Measurements from ENCODE around the gene SIM2. TPM values are rescaled to one million over a fixed set of nuclear protein-coding genes. Genes with fewer than 3 reads are reported as not detected.
A peak's percentile ranks its signal among the peaks of the same experiment; 100 is the strongest.

Gene SIM2
- total RNA-seq, 3 donors from 2014 or later (not counting 1 experiment from before 2014, with no cell fraction given): not detected

- Histone ChIP-seq H3K4me1 (ENCODE audit: control insufficient read depth, insufficient read depth, low read length) (no peaks in the 10 kb centered on the region), H3K4me3 (ENCODE audit: low read length) (no peak overlapping the region), H3K27ac (ENCODE audit: low read length) (no peak overlapping the region), H3K36me3 (ENCODE audit: control insufficient read depth, insufficient read depth, low read length) (no peaks in the 10 kb centered on the region), H3K9me3 (ENCODE audit: control insufficient read depth, insufficient read depth, low read length) (no peaks in the 10 kb centered on the region), H3K27me3 (ENCODE audit: control insufficient read depth, insufficient read depth, low read length) (peaks cover 5% of the 10 kb centered on the region)
- ATAC-seq (no peak), DNase-seq (no peak)
- no peaks in the 10 kb centered on the region for H3K9me3 Mint-ChIP-seq
- H3K27ac Mint-ChIP-seq: no peak overlapping the region
- no peaks in the 10 kb centered on the region for H3K4me1 Mint-ChIP-seq
- no peak overlapping the region for H3K4me3 Mint-ChIP-seq
- no peaks in the 10 kb centered on the region for H3K36me3 Mint-ChIP-seq
- 33% methylated on average over 6 of the region's 11 CpGs for WGBS (ENCODE audit: insufficient coverage)
- H3K27me3 Mint-ChIP-seq (ENCODE audit: low read depth in 2 of 2): peaks cover 16 to 18% of the 10 kb centered on the region in 2 donors
- TF ChIP-seq CTCF (IDR thresholded peaks at IDR 0.05): no peak
- intact Hi-C loops (cut with micrococcal nuclease): no loop called here
Measured at GRCh38 chr21:36661511-36662309, 37.2 kb upstream of the SIM2 start.

GRCh38 chr21:36663033-36663855 lies 35.7 kb upstream of the SIM2 start:
- H3K27ac Mint-ChIP-seq: no peak overlapping the region
- H3K4me3 ChIP-seq (ENCODE audit: low read length): no peak overlapping the region
- H3K36me3 ChIP-seq (ENCODE audit: control insufficient read depth, insufficient read depth, low read length): no peaks in the 10 kb centered on the region
- no peaks in the 10 kb centered on the region for H3K9me3 ChIP-seq (ENCODE audit: control insufficient read depth, insufficient read depth, low read length)
- H3K27ac ChIP-seq (ENCODE audit: low read length): no peak overlapping the region
- intact Hi-C loops (cut with micrococcal nuclease): no loop called here
- no peak for ATAC-seq
- DNase-seq: no peak
- peaks cover 5% of the 10 kb centered on the region for H3K27me3 ChIP-seq (ENCODE audit: control insufficient read depth, insufficient read depth, low read length)
- peaks cover 18 to 30% of the 10 kb centered on the region in 2 donors for H3K27me3 Mint-ChIP-seq (ENCODE audit: low read depth in 2 of 2)
- no peaks in the 10 kb centered on the region for H3K4me1 Mint-ChIP-seq
- no peak overlapping the region for H3K4me3 Mint-ChIP-seq
- no peaks in the 10 kb centered on the region for H3K36me3 Mint-ChIP-seq
- H3K9me3 Mint-ChIP-seq: no peaks in the 10 kb centered on the region
- no peak for TF ChIP-seq CTCF (IDR thresholded peaks at IDR 0.05)
- H3K4me1 ChIP-seq (ENCODE audit: control insufficient read depth, insufficient read depth, low read length): no peaks in the 10 kb centered on the region
- WGBS (ENCODE audit: insufficient coverage): 62% methylated on average over 18 of the region's 18 CpGs

- intact Hi-C loops (cut with micrococcal nuclease): no loop called here
- H3K27me3 ChIP-seq (ENCODE audit: control insufficient read depth, insufficient read depth, low read length): peaks cover 5% of the 10 kb centered on the region
- no peaks in the 10 kb centered on the region for H3K9me3 Mint-ChIP-seq
- H3K4me3 ChIP-seq (ENCODE audit: low read length): no peak overlapping the region
- H3K27ac Mint-ChIP-seq: no peak overlapping the region
- H3K27me3 Mint-ChIP-seq (ENCODE audit: low read depth in 2 of 2): peaks cover 21 to 39% of the 10 kb centered on the region in 2 donors
- H3K9me3 ChIP-seq (ENCODE audit: control insufficient read depth, insufficient read depth, low read length): no peaks in the 10 kb centered on the region
- TF ChIP-seq CTCF (IDR thresholded peaks at IDR 0.05): no peak
- ATAC-seq (peak in 1 of 3 donors; percentile 10), DNase-seq (no peak)
- H3K4me1 Mint-ChIP-seq: no peaks in the 10 kb centered on the region
- 89% methylated on average over 9 of the region's 9 CpGs for WGBS (ENCODE audit: insufficient coverage)
- H3K4me3 Mint-ChIP-seq: no peak overlapping the region
- no peaks in the 10 kb centered on the region for H3K4me1 ChIP-seq (ENCODE audit: control insufficient read depth, insufficient read depth, low read length)
- H3K36me3 Mint-ChIP-seq: no peaks in the 10 kb centered on the region
- H3K36me3 ChIP-seq (ENCODE audit: control insufficient read depth, insufficient read depth, low read length): no peaks in the 10 kb centered on the region
- no peak overlapping the region for H3K27ac ChIP-seq (ENCODE audit: low read length)
Measured at GRCh38 chr21:36664662-36664990, 34.3 kb upstream of the SIM2 start.
